Adrenal gland (tissue), 5 donors: Measurements from ENCODE around the gene SCRN1.

Source experiments
- CTCF ChIP-seq, 6 experiments: fragments of 450-650 bp in 4 of 6; fragments of 200-600 bp in 2 of 6; sonication (generic) in 1 of 6; IDR thresholded peaks; 1 replicate in 5 of 6; 2 replicates in 1 of 6; pipeline versions ENCODE4 v1.5.1 to v1.8.0; 2016 to 2021; ENCODE audit warnings: antibody characterized with exemption in 6 of 6, mild to moderate bottlenecking in 2 of 6, moderate library complexity in 1 of 6
- POLR2A ChIP-seq, 2 donors: fragments of 450-650 bp; IDR thresholded peaks; one replicate each; pipeline ENCODE4 v1.6.1; 2017; ENCODE audit warnings: antibody characterized with exemption in 2 of 2, mild to moderate bottlenecking in 2 of 2, moderate library complexity in 1 of 2
- donor health status: DM: no; HTN: no; CAD: no.

GRCh38 chr7:29878081-29878688 lies 111.4 kb downstream of the SCRN1 start:
- TF ChIP-seq CTCF (IDR thresholded peaks at IDR 0.05) (peak in 5 of 6 experiments; percentile 37 to 65 (median 53)), POLR2A (IDR thresholded peaks at IDR 0.05) (no peak)
